OCI-LY3 (cell line): Measurements from ENCODE around the gene ATP8B1.
A peak's percentile ranks its signal among the peaks of the same experiment; 100 is the strongest.
"Not testable (repeated sequence)": the region's sequence is repeated elsewhere in the genome, so short reads cannot be mapped to it uniquely, and the experiment has no call there.

Experiments used
- H2AFZ ChIP-seq: fragments of 200-600, 300-600 bp; shearing (Covaris generic); 2 replicates; pipeline ENCODE4 v1.6.0; 2014; ENCODE audit warnings: antibody characterized with exemption, low read depth, low read length
- H3K27ac ChIP-seq: fragments of 200-600, 300-600 bp; sonication (generic); 2 replicates; pipeline ENCODE4 v1.5.1; 2014; ENCODE audit warnings: mild to moderate bottlenecking, low read length, moderate library complexity, mixed read lengths
- H3K27me3 ChIP-seq: fragments of 200-600, 300-600 bp; sonication (generic); 2 replicates; pipeline ENCODE4 v1.6.1; 2014; ENCODE audit warnings: low read depth, low read length, mixed read lengths
- H3K36me3 ChIP-seq: fragments of 200-600, 300-600 bp; sonication (generic); replicated peaks from 2 replicates; pipeline ENCODE3; 2014; ENCODE audit warnings: low read depth, low read length, mixed read lengths
- H3K4me1 ChIP-seq: fragments of 300-600, 200-600 bp; sonication (generic); 2 replicates; pipeline ENCODE4 v1.6.1; 2014; ENCODE audit warnings: low read length, mixed read lengths
- H3K4me2 ChIP-seq: fragments of 200-600, 300-600 bp; sonication (generic); 2 replicates; pipeline ENCODE4 v1.6.1; 2014; ENCODE audit warnings: low read length, mixed read lengths
- H3K4me3 ChIP-seq: fragments of 300-600, 200-600 bp; sonication (generic); 2 replicates; pipeline ENCODE4 v1.5.1; 2014; ENCODE audit warnings: antibody characterized with exemption, mild to moderate bottlenecking, low read length, moderate library complexity
- H3K79me2 ChIP-seq: fragments of 300-600, 200-600 bp; shearing (Covaris generic); 2 replicates; pipeline ENCODE4 v1.6.1; 2014; ENCODE audit warnings: mild to moderate bottlenecking, low read length, mixed read lengths
- H3K9ac ChIP-seq: fragments of 300-600, 200-600 bp; shearing (Covaris generic); 2 replicates; pipeline ENCODE4 v1.6.0; 2014; ENCODE audit warnings: mild to moderate bottlenecking, low read length, moderate library complexity
- H3K9me3 ChIP-seq: fragments of 200-600, 300-600 bp; shearing (Covaris generic); 2 replicates; pipeline ENCODE4 v1.6.1; 2014; ENCODE audit warnings: low read length, mixed read lengths; ENCODE audit not compliant: insufficient read depth
- H4K20me1 ChIP-seq: fragments of 200-600, 300-600 bp; sonication (generic); 2 replicates; pipeline ENCODE4 v1.6.1; 2016; ENCODE audit warnings: low read length, mixed read lengths; ENCODE audit not compliant: insufficient read depth
- EZH2phosphoT487 ChIP-seq: fragments of 200-600 bp; shearing (Covaris generic); IDR thresholded peaks from 2 replicates; pipeline ENCODE4 v1.6.1; 2018; ENCODE audit warnings: antibody characterized with exemption, mixed run types, low read depth
- TF ChIP-seq, protein P1 (sequence below): fragments of 200-600, 300-600 bp; sonication (generic); IDR thresholded peaks from 2 replicates; pipeline ENCODE4 v1.5.1; 2014; ENCODE audit warnings: antibody characterized with exemption, low read length, low read depth

Gene ATP8B1

DNA sequence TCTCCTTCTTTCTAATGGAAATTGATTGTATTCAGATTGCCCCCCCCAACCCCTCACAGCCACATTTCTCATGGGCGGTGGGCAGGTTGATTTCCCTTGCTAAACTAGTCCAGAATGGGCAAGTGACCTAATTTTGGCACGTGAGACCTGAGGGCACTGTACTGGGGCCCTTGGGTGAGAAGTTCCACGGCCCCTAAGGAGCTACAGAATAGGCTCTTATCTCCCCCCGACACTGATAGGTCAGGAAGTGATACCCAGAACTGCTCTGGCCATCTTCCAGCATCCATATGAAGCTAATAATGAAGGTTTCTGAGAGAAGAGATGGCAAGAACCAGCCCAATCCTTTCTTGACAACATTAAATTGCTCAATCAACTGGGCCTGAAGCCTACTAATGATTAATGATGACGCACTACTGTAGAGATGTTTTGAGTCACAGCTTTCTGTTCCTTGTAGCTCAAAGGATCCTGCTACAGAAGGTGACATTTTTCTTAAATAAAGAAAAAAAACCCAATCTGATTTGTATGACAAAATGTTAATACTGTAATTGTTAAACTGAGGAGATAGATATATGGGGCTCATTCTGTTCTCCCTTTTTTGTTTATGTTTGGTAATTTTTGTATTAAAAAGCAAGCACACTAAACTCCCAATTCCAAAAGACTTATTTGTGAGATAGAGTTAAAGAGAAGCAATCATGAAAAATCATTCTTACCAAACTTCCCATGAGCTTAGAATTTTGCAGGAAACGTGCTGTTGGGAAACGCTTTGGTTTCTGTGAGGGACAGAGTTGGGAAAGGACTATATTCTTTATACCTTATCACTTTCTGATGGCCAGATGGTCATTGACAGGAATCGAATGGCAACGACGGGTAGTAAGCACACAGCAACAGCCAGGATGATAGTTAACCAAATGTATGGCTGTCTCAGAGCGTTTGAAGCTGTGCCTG is 153.3 kb downstream of the ATP8B1 start:
- Histone ChIP-seq H2AFZ (peak overlapping the region; percentile 12), H3K79me2 (peaks cover 39% of the 10 kb centered on the region)
- TF ChIP-seq, protein P1, sequence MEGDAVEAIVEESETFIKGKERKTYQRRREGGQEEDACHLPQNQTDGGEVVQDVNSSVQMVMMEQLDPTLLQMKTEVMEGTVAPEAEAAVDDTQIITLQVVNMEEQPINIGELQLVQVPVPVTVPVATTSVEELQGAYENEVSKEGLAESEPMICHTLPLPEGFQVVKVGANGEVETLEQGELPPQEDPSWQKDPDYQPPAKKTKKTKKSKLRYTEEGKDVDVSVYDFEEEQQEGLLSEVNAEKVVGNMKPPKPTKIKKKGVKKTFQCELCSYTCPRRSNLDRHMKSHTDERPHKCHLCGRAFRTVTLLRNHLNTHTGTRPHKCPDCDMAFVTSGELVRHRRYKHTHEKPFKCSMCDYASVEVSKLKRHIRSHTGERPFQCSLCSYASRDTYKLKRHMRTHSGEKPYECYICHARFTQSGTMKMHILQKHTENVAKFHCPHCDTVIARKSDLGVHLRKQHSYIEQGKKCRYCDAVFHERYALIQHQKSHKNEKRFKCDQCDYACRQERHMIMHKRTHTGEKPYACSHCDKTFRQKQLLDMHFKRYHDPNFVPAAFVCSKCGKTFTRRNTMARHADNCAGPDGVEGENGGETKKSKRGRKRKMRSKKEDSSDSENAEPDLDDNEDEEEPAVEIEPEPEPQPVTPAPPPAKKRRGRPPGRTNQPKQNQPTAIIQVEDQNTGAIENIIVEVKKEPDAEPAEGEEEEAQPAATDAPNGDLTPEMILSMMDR, result no peak
- TF ChIP-seq EZH2phosphoT487, result no peak

DNA sequence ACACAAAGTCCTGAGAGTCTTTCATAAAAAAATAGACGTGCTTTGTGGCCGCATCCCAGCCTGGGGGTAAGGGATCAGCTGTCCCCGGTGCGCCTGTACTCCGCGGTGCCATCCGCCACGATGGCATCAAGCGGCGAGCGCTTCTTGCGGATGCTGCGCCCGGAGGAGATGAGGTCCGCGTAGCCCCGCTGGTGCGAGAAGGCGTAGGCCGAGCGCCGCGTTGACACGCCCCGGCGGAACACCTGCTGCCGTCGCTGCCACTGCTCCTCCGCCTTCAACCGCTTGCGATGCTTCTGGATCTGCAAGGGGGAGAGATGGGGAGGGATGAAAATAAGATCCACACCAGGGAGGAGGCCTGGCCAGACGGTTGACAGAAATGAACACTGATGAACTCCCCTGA is 154.7 kb downstream of the ATP8B1 start:
- Histone ChIP-seq H2AFZ (no peak overlapping the region), H3K4me1 (peaks cover 31% of the 10 kb centered on the region), H3K4me3 (no peak overlapping the region), H3K9ac (no peak overlapping the region), H3K4me2 (no peak overlapping the region), H3K27ac (no peak overlapping the region), H3K79me2 (peaks cover 41% of the 10 kb centered on the region), H3K27me3 (no peaks in the 10 kb centered on the region), H3K36me3 (peaks cover 10% of the 10 kb centered on the region), H4K20me1 (no peaks in the 10 kb centered on the region), H3K9me3 (no peaks in the 10 kb centered on the region)
- TF ChIP-seq, protein P1, result no peak
- TF ChIP-seq EZH2phosphoT487, result no peak

More for the DNA sequence above, 153.3 kb downstream of the ATP8B1 start:
- Histone ChIP-seq H3K27me3 (no peaks in the 10 kb centered on the region), H3K36me3 (peaks cover 18% of the 10 kb centered on the region), H3K4me3 (peak overlapping the region; percentile 56), H3K9ac (peak overlapping the region; percentile 69), H3K4me1 (peaks cover 31% of the 10 kb centered on the region), H3K4me2 (peak overlapping the region; percentile 79), H4K20me1 (no peaks in the 10 kb centered on the region), H3K9me3 (peaks cover 2% of the 10 kb centered on the region; the same call in 1 of the 2 replicates), H3K27ac (peak overlapping the region; percentile 86)

DNA sequence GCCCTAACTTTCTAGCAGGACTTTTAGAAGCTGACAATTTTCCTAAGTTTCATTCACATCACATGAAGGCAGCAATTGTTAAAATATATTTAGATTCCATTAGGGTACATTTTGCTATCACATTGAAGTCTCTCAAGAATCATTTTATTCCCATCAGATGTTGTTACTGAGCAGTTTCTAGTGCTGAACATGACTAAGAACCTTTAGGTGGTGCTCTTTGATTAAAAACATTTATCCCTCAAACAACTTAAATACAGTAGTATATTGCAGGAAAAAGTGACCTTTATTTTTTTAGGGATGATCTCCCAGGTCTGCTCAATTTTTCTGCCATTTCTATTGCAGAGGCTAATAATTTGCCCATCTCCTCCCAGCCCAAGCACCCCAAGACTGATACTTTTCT is 158.6 kb downstream of the ATP8B1 start:
- Histone ChIP-seq H3K79me2 (peaks cover 28% of the 10 kb centered on the region), H3K4me2 (no peak overlapping the region), H3K4me1 (peaks cover 17% of the 10 kb centered on the region), H3K9ac (no peak overlapping the region), H2AFZ (no peak overlapping the region), H3K4me3 (no peak overlapping the region), H3K27ac (no peak overlapping the region), H4K20me1 (no peaks in the 10 kb centered on the region), H3K36me3 (peaks cover 12% of the 10 kb centered on the region), H3K27me3 (no peaks in the 10 kb centered on the region), H3K9me3 (no peaks in the 10 kb centered on the region)
- no peak for TF ChIP-seq EZH2phosphoT487
- TF ChIP-seq, protein P1, result peak; percentile 74

DNA sequence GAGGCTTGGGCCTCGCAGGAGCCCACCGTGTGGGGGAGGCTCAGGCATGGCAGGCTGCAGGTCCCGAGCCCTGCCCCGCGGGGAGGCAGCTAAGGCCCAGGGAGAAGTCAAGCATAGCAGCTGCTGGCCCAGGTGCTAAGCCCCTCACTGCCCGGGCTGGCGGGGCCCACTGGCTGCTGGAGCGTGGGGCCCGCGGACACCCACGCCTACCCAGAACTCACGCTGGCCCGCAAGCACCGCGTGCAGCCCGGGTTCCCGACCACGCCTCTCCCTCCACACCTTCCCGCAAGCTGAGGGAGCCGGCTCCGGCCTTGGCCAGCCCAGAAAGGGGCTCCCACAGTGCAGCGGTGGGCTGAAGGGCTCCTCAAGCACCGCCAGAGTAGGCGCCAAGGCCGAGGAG is 159.4 kb downstream of the ATP8B1 start:
- not testable (repeated sequence) for H3K4me1 ChIP-seq, H3K4me3 ChIP-seq, H3K9me3 ChIP-seq, H3K27ac ChIP-seq, H4K20me1 ChIP-seq, H3K9ac ChIP-seq, H2AFZ ChIP-seq, H3K27me3 ChIP-seq, H3K4me2 ChIP-seq
- Histone ChIP-seq H3K79me2 (peaks cover 21% of the 10 kb centered on the region), H3K36me3 (peaks cover 12% of the 10 kb centered on the region)

DNA sequence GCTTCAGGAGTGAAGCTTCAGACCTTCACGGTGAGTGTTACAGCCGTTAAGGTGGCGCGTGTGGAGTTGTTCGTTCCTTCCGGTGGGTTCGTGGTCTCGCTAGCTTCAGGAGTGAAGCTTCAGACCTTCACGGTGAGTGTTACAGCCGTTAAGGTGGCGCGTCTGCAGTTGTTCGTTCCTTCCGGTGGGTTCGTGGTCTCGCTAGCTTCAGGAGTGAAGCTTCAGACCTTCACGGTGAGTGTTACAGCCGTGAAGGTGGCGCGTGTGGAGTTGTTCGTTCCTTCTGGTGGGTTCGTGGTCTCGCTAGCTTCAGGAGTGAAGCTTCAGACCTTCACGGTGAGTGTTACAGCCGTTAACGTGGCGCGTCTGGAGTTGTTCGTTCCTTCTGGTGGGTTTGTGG is 160.7 kb downstream of the ATP8B1 start:
- H3K79me2 ChIP-seq, result peaks cover 12% of the 10 kb centered on the region
- not testable (repeated sequence) for H3K4me3 ChIP-seq

More for the DNA sequence above, 160.7 kb downstream of the ATP8B1 start:
- H3K9me3 ChIP-seq, H4K20me1 ChIP-seq, H3K27ac ChIP-seq, H3K36me3 ChIP-seq, H3K27me3 ChIP-seq, H2AFZ ChIP-seq, H3K4me1 ChIP-seq, H3K4me2 ChIP-seq, H3K9ac ChIP-seq: not testable (repeated sequence)
